EH (cell line): Measurements from ENCODE around the gene LRRC34.

Experiments used
- DNase-seq: peaks from one replicate; pipeline ENCODE4 v3.0.0-alpha.2; 2015; ENCODE audit warnings: low read depth

LRRC34 gene

GRCh38 chr3:169813757-169814517 lies 1.2 kb upstream of the LRRC34 start:
- DNase-seq: peak; percentile 18

GRCh38 chr3:169813278-169813677 lies 574 bp upstream of the LRRC34 start:
- no peak for DNase-seq

DNA sequence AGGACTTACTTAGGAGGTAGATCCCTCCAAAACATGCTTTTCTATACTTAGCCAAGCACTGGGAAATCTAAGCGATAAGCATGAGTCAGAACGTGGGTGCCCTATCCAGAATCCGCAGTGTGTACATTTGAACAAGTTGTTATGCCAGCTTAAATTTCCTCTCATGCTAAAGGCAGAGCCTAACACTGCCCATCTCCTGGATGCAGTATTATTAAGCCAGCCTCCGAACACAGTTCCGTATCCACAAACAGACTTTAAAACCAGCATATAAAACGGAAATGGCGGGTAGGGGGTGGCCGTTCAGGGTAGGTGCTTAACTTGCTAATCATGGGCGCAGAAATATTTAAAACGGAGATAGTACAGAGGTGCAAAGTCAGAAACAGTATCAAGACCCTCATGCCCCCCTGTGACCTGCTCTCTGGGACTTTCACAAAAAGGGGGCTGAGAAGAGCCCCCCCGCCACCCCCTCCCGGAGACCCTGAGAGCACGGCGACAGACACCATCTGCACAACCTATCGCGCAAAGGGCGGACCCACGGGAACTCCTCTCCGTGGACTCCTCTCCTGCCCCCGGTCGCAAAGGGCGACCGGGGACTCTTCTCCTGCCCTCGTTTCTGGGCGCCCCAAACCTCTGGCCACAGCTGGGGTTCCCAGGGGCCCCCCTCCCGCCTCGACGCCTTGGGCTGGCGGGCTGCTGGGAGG lies 923 bp downstream of the LRRC34 start:
- DNase-seq: peak; percentile 81

DNA sequence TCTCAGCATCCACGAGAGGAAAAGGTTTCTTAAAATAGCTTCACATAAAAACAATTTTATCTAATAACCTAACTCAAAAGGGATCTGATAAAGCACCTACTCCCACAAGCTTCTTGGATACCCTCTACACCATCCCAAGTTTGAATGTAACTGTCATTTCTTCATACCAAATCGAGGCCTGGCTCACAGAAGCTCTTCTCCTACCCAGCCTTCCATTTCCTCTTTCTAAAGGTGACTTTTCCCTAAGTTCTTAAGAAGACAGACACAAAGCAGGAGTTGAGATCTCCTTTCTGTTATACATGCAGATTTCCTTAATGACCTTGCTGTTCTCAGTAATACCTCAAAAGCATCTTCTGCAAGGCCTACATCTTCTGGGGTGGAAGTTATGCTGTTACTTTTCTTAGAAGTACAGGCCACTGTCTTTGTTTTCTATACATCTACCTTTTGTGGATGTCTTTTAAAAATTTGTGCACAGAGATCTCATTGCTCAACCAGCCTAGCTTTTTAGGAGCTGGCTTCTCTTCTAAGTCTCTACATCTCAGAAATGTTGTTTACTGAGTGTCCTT lies 3.4 kb downstream of the LRRC34 start:
- no peak for DNase-seq

DNA sequence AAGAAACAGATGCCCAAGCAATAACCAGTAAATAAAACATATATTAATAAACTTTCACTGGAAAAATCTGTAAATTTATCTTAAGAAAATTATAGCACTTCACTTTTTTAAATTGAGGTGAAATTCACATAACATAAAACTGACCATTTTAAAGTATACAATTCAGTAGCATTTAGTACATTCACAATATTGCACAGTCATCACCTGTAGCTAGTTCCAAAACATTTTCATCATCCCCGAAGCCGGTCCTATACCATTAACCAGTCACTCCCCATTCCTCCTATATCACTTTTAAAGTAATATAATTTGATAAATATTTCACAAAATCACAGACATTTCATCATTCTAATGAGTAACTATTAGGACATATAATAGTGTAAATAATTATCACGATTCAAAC lies 8.0 kb downstream of the LRRC34 start:
- no peak for DNase-seq

DNA sequence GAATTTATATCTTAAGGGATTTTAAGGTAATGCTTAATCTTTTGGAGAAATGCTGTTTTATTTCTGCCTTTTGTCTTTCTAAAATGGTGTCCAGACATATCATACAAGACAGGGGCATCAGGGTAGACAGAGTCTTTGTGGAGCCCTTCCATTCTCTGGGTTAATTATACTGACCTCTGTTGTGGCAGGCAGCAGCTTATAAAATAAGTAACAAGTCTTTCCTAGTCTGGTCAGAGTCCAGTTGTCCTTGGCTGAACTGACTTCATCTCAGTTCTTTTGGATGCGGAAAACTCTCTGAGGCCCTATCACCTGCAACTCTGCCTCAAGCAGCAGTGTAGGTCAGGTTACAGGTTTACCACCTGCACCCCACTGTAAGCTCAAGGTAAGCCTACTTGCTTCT lies 20.3 kb downstream of the LRRC34 start:
- no peak for DNase-seq

- no peak for DNase-seq
These were observed 21.8 kb downstream of the LRRC34 start for GRCh38 chr3:169790687-169791429.

GRCh38 chr3:169790219-169790618 lies 22.5 kb downstream of the LRRC34 start:
- DNase-seq: no peak

DNA sequence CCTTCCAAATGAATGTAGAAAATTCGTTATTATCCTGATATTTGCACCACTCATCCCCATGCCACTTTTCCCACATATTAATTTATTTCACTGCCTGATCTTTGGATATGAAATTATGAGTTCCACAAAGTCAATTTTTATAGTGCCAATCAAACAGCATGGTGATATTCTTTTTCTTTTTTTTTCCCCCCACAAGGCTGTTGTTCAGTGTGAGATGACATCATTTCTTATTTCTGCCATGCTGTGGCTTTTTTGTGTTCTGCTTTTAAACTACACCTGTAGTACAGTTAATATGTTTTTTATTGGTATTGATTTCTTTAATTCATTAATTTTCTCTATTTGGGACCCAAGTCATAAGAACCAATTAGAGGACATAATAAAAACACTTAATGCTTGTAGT lies 24.9 kb downstream of the LRRC34 start:
- DNase-seq: no peak

DNA sequence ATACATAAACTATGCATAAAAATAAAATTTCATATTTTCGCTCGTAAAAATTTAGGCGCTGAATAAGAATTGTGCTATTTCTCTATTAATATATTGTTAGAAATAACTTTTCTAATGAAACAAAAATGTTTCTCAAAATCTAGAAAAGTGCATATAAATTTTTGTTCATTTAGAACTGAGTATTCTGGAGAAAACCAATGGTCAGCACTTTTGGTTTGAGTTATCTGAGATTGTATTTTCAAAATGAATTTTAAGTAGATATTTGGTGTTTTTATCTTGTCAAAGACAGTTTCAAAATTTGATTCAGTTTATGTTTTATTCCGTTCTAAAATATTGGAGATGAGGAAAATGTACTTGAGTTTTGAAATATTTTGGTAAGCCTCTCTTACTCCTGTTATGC lies 25.6 kb downstream of the LRRC34 start:
- no peak for DNase-seq

DNA sequence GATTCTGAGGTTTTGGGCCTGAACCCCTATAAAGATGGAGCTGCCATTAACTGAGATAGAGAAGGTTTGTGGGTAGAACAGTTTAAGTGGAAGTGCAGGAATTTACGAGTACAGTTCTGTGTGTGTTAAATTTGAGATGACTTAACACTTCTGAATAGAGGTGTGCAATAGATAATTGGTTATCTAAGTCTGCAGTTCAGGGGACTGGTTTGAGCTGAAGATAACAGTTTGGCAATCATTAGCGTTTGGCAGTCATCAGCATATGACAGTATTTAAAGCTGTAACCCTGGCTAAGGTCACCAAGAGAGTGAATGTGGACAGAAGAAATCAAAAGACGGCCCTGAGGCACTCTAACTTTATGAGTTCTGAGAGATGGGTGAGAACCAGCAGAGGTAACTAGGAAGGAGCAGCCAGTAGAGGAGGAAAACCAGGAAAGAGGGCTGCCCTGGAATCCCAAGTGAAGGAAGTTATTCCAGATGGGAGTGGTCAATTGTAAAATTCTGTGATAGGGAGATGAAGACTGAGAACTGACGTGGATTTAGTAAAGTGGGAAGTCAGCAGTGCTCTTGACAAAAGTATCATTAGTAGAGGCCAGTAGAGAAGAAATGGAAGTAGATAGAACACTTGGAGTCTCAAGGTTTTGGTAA lies 31.4 kb downstream of the LRRC34 start:
- no peak for DNase-seq

DNA sequence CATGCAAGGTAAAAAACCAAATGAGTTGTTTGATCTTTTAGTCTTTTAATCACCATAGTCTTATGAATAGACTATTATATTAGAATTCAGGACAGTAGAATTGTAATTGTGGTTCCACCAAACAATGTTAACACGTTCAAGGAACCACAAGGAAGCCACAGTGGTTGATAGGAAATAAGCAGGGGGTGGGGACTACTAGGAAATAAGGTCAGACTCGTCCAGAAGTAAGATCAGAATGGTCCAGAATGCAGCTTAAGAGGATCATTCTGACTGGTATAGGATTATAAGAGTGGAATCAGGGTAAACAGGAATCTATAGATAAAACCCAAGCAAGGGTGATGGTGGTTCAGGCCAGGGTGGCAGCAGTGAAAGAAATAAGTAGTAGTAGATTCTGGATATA lies 32.0 kb downstream of the LRRC34 start:
- DNase-seq: no peak

DNA sequence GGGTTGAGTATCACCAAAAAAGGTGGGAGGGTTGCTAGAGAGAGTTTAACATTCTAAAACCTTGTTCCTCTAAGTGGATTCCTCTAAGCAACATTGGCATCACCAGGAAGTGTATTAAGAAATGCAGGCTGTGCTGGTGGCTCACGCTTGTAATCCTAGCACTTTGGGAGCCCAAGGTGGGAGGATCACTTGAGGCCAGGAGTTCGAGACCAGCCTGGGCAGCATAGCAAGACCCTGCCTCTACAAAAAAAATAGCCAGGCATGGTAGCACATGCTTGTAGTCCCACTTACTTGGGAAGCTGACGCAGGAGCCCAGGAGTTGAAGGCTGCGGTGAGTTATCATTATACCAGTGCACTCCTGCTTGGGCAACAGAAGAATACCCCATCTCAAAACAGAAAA lies 34.9 kb downstream of the LRRC34 start:
- no peak for DNase-seq

GRCh38 chr3:169774186-169774585 lies 38.5 kb downstream of the LRRC34 start:
- no peak for DNase-seq

- peak; percentile 90 for DNase-seq
These were observed 39.5 kb downstream of the LRRC34 start, which contains the start of gene MYNN for GRCh38 chr3:169772897-169773816. Gene MYNN (plus strand): TSS chr3:169773396. CDS start chr3:169774296, 900 bp downstream.

GRCh38 chr3:169772305-169772896 lies 40.3 kb downstream of the LRRC34 start:
- peak; percentile 86 for DNase-seq

DNA sequence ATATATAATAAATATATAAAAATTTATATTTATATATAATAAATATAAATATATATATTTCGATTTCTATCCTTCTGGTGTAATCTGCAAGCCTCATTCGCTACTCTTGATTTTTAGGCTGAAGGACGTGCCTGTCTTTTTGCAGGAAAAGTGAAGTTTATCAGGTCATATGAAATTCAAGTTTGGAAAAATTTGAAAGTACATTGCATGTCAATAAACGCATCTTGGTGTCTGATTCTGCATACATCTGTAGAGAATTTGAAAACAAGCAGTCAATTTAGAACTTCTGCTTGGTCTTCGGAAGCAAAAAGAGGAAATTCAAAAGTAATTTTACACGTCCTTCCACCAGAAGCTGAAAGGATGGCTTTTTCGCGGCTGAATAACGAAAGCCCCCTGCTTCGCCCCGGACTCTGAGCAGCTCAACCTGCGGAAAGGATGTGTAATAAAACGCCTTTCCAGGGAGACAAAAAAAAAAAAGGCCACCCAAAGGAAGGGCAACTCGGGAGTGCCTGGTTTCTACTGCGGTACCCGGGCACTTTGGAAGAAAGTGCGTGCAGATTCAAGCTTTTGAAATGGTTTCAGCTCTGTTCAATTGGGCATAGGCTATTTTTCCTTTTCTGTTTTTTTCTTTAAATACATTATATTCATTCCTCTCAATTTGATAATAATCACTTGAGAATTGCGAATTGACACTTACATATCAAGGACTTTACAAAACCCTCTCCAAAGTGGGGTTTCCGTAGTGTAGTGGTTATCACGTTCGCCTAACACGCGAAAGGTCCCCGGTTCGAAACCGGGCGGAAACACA lies 41.0 kb downstream of the LRRC34 start:
- peak; percentile 80 for DNase-seq

DNA sequence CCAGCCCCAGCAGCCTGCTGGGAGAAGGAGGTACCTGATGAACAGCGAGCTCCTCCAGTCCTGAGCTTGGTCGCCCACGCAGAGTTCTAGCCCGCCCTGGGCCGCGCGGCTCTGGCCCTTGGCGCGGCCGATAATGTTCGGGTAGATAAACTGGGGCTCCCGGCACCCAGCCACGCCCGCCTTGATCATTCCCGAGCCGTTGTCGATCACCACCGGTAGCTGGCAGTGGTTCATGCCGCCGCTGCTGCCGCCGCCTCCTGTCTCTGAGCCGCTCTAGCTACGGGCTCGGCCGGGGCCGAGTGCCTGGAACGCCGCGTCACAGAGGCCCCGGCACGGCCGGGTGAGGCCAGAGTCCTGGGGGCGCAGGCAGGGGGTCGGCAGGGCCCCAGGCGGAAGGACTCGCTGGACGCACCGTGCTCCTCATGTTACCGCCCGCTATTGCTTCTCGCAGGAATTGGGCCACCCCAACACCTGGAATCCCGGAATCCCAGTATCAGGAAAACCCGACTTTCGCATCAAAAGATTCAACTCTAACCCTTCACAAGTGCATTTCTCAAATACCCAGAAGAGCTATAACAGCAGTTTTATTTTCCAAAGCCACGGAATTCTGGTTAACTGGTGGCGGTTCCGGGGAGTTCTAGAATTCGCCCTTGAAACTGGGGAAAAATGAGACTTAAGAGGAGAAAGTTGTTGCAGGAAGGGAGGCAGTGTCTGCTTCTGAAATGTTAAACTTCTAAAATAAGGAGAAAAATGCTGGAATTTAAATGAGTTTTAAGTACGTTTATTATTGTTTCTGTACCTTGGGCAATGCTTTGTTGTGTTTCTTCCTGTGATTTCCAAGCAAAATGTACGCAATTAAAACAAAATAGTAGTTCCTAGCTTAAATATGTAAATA lies 43.2 kb downstream of the LRRC34 start, which contains the start of gene ACTRT3:
TSS of gene ACTRT3 (minus strand) at position 275 of the 895 bp plus-strand sequence. CDS start at position 234, 41 bp downstream.
- peak; percentile 68 for DNase-seq
